Testis (tissue), 2 donors: Measurements from ENCODE around the gene MUS81.

Experiments
- POLR2A ChIP-seq: fragments of 450-650 bp; IDR thresholded peaks from one replicate; pipeline ENCODE4 v1.6.1; 2017; ENCODE audit warnings: antibody characterized with exemption, mild to moderate bottlenecking, moderate library complexity
- TF ChIP-seq, protein P1 (sequence below), 3 experiments: fragments of 450-650 bp in 2 of 3; fragments of 200-600 bp in 1 of 3; sonication (generic) in 1 of 3; IDR thresholded peaks; one replicate each; pipeline ENCODE4 v1.5.1; 2016 to 2019; ENCODE audit warnings: antibody characterized with exemption in 3 of 3, mild to moderate bottlenecking in 2 of 3, moderate library complexity in 1 of 3

GRCh38 chr11:65911682-65912568, 51.7 kb downstream of the MUS81 start:
- TF ChIP-seq, protein P1, sequence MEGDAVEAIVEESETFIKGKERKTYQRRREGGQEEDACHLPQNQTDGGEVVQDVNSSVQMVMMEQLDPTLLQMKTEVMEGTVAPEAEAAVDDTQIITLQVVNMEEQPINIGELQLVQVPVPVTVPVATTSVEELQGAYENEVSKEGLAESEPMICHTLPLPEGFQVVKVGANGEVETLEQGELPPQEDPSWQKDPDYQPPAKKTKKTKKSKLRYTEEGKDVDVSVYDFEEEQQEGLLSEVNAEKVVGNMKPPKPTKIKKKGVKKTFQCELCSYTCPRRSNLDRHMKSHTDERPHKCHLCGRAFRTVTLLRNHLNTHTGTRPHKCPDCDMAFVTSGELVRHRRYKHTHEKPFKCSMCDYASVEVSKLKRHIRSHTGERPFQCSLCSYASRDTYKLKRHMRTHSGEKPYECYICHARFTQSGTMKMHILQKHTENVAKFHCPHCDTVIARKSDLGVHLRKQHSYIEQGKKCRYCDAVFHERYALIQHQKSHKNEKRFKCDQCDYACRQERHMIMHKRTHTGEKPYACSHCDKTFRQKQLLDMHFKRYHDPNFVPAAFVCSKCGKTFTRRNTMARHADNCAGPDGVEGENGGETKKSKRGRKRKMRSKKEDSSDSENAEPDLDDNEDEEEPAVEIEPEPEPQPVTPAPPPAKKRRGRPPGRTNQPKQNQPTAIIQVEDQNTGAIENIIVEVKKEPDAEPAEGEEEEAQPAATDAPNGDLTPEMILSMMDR (IDR thresholded peaks at IDR 0.05): peak in 1 of 3 experiments; percentile 19
- no peak for TF ChIP-seq POLR2A
